Endothelial cell of umbilical vein (primary cell): ENCODE measurements around the gene CNOT6.

Experiments used
- CTCF ChIP-seq, 2 donors: IDR thresholded peaks; 1 replicate in 1 of 2; 2 replicates in 1 of 2; pipeline ENCODE4 v1.5.1; 2011; ENCODE audit warnings: low read length in 2 of 2, mild to moderate bottlenecking in 2 of 2, moderate library complexity in 2 of 2, control low read depth in 1 of 2, inconsistent platforms in 1 of 2, low read depth in 1 of 2; ENCODE audit not compliant: insufficient read depth in 1 of 2; ENCODE audit errors: extremely low read depth in 1 of 2
- EZH2 ChIP-seq: IDR thresholded peaks from 2 replicates; pipeline ENCODE4 v1.6.1; 2012; ENCODE audit warnings: borderline replicate concordance, low read depth, mild to moderate bottlenecking, moderate library complexity, low read length, inconsistent platforms; ENCODE audit not compliant: severe bottlenecking
- FOS ChIP-seq: IDR thresholded peaks from 2 replicates; pipeline ENCODE4 v1.6.1; 2011; ENCODE audit warnings: mild to moderate bottlenecking, low read length, moderate library complexity, borderline replicate concordance; ENCODE audit not compliant: insufficient read depth
- JUN ChIP-seq: IDR thresholded peaks from 2 replicates; pipeline ENCODE4 v1.6.1; 2011; ENCODE audit warnings: borderline replicate concordance, low read depth; ENCODE audit not compliant: insufficient read length, insufficient read depth
- MAX ChIP-seq: IDR thresholded peaks from 2 replicates; pipeline ENCODE4 v1.6.1; 2011; ENCODE audit not compliant: insufficient read depth, insufficient read length
- MYC ChIP-seq: IDR thresholded peaks from one replicate; pipeline ENCODE4 v1.6.1; 2011; ENCODE audit warnings: mild to moderate bottlenecking, low read depth, low read length
- POLR2A ChIP-seq: IDR thresholded peaks from 2 replicates; pipeline ENCODE4 v1.6.1; 2012; ENCODE audit warnings: low read depth, mild to moderate bottlenecking, control low read depth, low read length
- POLR2AphosphoS5 ChIP-seq: IDR thresholded peaks from 2 replicates; pipeline ENCODE4 v1.6.1; 2012; ENCODE audit warnings: low read depth, mild to moderate bottlenecking, control low read depth, low read length, moderate library complexity; ENCODE audit not compliant: insufficient read depth

DNA sequence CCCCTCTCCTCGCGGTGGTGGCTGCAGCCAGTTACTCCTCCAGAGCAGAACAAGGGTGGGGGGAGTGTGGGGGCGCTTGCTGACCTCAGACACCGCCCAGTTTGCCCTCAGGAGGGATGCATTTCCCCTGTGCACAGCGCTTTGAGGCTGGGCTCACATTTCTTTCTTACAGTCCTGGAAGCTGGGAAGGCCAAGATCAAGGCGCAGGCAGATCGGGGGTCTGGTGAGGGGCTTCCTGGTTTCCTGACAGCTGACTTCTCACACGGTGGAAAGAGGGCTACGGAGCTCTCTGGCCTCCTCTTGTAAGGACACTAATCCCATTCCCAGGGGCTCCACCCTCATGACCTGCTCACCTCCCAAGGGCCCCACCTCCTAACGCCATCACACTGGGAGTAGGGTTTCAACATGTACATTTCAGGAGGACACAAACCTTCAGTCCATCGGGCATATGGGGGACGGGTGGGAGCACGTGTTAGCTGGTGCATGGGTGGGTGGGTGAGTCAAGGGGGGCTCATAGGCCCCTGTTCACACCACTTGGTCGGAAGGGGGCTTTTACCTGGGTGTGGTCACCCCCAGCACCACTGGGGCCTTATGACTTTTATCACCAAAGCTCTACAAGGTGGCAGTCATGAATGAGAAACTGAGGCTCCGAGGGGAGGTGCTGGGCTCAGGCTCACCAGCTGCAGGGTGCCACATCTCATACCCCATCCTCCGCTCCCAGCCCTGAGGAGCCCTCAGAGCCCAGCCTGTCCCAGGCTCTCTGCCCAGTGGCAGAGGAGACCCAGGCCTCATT is 104.8 kb downstream of the CNOT6 start:
- TF ChIP-seq CTCF (IDR thresholded peaks at IDR 0.05; ENCODE audit: extremely low read depth in 1 of 2, insufficient read depth in 1 of 2, low read depth in 1 of 2, low read length in 2 of 2) (no peak), JUN (no peak), MAX (no peak), EZH2 (no peak), POLR2A (no peak), POLR2AphosphoS5 (no peak), FOS (no peak), MYC (no peak)
